ENCODE data around the gene C14orf132.

GRCh38 chr14:96042248-96042930, 3.2 kb downstream of the C14orf132 start:
- TF ChIP-seq POLR2A (IDR thresholded peaks at IDR 0.05) = no peak
- TF ChIP-seq CTCF (IDR thresholded peaks at IDR 0.05) = no peak
- no peak for TF ChIP-seq POLR2AphosphoS5 (IDR thresholded peaks at IDR 0.05; ENCODE audit: insufficient read depth in 1 of 2, low read depth in 1 of 2)
